Measurements from ENCODE around the gene ZNF648.
A peak's percentile ranks its signal among the peaks of the same experiment; 100 is the strongest.
"Not testable (repeated sequence)": the region's sequence is repeated elsewhere in the genome, so short reads cannot be mapped to it uniquely, and the experiment has no call there.

Gene ZNF648, protein sequence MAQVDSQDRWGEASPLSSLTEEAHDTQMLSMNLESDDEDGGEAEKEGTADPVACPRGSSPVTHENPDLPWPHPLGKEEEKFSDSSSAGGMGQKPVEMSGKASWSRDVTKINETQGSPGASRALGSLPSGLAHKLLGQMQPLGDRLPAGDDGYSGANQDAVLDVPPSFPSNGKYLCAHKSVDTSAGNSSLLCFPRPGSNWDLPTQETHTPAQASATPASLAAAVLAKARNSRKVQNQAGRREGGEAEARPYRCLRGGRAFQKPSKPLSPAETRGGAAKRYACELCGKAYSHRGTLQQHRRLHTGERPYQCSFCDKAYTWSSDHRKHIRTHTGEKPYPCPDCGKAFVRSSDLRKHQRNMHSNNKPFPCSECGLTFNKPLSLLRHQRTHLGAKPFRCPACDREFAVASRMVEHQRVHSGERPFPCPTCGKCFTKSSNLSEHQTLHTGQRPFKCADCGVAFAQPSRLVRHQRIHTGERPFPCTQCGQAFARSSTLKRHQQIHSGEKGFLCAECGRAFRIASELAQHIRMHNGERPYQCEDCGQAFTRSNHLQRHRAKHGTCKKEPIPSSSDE

DNA sequence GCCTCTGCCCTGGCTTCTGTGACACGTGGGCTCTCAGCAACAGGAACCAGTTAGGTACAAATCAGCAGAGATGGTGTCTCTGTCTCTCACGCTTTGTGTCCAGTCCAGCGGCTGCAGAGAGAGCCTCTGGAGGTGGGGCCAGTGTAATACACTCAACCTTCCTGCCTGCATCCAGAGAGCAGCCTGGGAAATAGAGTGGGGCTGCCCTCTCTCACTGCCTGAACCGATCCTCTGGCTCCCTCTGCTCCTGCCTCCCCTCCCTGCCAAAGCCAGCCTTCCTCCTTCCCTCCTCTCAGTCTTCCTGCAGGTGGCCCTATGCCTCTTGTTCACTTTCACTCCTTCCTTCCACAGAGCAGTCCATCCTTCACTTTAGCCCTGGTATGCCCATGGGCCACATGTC lies at the start of gene ZNF648:
Gene ZNF648, minus strand, starts transcription at position 119 of the 400 bp plus-strand sequence. CDS start 3,702 bp downstream, outside the sequence.
- DNase-seq: no peak

DNA sequence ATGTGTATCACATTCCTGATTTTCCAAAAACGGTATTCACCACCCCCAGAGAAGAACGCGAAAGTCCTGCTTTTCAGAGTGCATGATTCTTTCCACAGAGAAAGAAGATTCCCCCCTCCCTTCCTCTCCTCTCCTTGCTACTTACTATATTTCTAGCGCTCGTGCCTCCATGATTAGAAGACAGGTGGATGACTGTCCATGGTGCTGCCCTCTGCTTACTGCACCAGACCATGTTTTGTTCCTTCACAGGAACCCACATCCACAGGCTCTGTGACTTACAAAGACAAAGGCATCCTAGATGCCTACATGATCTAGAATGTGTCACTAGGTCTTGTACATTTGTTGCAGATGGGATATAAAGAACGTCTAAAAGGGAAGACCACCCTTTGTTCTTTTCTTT lies 49.1 kb upstream of the ZNF648 start:
- no peak for DNase-seq

DNA sequence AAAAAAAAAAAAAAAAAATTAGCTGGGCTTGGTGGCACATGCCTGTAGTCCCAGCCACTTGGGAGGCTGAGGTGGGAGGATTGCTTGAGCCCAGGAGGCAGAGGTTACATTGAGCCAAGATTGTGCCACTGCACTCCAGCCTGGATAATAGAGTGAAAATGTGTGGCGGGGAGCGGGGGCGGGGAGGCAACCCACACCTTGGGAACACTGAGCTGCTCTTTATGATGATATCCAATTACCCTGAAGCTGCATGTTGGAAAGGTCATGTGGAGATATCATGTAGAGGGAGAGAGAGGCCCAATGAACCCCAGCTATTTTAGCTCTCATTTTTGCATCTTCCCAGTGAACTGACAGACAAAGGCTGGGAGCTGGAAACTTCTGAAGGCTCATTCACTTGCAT lies 48.3 kb upstream of the ZNF648 start:
- no peak for DNase-seq

- DNase-seq: no peak
These were observed 45.7 kb upstream of the ZNF648 start for GRCh38 chr1:182107209-182107608.

DNA sequence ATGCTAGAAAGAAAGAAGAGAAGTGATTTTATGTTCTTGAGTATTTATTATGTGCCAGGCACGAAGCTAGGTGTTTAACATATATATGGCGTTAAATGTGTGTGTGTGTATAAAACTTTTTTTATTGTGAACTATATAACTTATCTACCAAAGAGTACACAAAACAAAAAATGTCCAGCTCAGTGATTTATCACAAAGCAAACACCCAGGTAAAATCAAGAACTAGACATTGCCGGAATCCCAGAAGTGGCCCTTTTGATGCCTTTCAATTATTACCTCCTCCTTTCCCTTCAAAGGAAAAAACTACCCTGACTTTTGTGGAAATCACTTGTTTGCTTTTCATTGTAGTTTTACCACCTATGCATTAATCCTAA lies 40.5 kb upstream of the ZNF648 start:
- no peak for DNase-seq

- DNase-seq: no peak
These were observed 40.0 kb upstream of the ZNF648 start for GRCh38 chr1:182101415-182102042.

GRCh38 chr1:182098301-182098700 lies 36.8 kb upstream of the ZNF648 start:
- DNase-seq: no peak

- no peak for DNase-seq
These were observed 34.4 kb upstream of the ZNF648 start for GRCh38 chr1:182095946-182096345.

DNA sequence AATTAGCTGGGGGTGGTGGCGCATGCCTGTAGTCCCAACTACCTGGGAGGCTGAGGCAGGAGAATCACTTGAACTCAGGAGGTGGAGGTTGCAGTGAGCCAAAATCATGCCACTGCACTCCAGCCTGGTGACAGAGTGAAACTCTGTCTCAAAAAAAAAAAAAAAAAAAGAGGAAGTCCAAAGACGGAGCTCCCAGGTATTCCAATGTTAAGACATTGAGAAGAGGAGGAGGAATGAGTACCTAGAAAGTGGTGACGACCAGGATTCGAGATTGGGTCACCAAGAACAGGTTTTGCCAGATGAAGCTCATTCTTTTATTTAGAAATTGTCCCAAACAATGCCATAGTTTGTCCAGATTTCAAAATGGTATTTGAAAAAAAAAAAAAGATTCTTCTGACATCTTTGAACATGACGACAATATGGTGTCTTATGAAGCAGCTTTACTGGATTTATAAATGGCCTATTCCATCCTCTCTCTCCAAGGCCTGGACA lies 33.0 kb upstream of the ZNF648 start:
- not testable (repeated sequence) for DNase-seq

DNA sequence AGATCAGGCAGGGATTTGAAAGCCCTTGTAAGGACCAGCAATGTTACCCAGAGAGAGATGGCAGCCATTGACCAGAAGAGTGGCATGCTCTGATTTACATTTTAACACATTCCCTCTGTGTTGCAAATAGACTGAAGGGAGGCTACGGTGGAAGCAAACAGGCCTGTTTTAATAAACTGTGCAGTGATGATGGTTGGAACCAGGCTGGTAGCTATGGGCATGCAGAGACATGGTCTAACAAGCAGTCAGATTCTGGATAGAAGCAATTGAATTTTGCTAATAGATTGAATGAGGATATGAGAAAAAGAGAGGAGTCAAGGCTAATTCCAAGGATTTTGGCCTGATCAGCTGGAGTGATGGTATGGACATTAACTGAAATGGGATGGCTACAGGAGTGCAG lies 32.3 kb upstream of the ZNF648 start:
- no peak for DNase-seq

GRCh38 chr1:182092336-182092735 lies 30.8 kb upstream of the ZNF648 start:
- DNase-seq: no peak

- no peak for DNase-seq
These were observed 29.6 kb upstream of the ZNF648 start for GRCh38 chr1:182091083-182091482.

DNA sequence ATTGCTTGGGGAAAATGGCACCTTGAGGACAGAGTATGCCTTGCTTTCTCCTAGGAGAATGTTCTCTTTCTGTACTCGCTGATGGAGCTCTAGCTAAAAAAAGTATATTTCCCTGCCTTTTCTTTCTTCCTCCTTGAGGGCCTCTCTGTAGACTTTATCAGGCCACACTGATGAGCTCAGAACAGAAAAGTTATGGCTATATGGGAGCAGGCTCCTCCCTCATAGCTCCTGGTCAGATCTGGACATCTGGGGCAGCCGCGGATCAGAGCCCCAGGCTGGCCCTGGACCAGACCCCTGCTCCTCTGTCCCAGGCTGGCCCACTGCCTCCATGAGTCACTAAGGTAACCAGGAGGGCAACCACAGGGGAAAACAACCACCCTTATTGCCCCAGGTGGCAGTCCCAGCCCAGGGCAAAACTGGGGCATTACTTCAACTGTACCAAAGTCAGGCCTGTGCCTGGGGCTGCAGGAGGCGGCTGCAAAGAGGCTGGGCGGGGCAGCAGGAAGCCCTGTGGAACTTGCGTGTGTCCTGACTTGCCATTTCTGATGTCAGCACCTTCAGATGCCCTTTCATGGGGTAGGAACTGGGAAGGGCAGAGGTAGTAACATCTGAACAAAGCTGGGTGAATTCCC lies 26.3 kb upstream of the ZNF648 start:
- DNase-seq: no peak

DNA sequence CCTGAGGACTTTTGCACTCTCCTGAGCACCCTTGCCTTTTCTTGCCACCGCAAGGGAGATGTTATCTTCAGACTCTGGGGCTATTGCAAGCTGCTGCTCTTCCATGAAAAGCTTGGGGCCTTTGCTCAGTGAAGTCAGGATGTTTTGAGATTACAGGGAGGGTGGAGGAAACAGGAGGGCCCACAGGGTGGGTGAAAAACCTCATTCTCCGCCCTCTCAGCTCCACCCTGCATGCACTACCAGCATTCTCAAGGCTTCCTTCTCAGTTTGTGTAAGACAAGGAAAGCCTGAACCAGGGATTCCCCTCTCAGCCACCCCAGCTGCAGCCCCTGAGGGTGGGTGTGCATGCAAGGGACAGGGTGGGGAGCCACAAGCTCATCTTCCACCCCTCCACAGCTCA lies 25.8 kb upstream of the ZNF648 start:
- DNase-seq: peak; percentile 10

GRCh38 chr1:182086620-182087019 lies 25.1 kb upstream of the ZNF648 start:
- DNase-seq: no peak

GRCh38 chr1:182086136-182086535 lies 24.6 kb upstream of the ZNF648 start:
- no peak for DNase-seq

DNA sequence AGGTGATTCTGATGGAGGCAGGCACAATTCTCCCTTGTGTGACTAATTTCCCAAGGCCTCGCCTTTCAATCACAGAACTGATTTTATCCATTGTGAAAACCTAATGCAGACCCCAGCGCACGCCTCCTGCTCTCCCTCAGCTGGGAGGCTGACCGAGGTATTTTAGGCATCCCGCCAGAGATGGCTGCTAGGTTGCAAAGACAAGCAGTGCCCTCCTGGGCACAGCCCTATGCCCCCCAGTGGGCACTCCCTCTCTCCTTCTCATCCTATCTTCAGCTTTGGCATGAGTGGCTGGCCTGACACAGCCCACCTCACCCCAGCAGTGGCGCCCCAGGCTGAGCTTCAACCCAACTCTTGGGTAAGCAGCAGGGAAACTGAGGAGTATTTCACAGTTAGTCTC lies 24.2 kb upstream of the ZNF648 start:
- DNase-seq: no peak

DNA sequence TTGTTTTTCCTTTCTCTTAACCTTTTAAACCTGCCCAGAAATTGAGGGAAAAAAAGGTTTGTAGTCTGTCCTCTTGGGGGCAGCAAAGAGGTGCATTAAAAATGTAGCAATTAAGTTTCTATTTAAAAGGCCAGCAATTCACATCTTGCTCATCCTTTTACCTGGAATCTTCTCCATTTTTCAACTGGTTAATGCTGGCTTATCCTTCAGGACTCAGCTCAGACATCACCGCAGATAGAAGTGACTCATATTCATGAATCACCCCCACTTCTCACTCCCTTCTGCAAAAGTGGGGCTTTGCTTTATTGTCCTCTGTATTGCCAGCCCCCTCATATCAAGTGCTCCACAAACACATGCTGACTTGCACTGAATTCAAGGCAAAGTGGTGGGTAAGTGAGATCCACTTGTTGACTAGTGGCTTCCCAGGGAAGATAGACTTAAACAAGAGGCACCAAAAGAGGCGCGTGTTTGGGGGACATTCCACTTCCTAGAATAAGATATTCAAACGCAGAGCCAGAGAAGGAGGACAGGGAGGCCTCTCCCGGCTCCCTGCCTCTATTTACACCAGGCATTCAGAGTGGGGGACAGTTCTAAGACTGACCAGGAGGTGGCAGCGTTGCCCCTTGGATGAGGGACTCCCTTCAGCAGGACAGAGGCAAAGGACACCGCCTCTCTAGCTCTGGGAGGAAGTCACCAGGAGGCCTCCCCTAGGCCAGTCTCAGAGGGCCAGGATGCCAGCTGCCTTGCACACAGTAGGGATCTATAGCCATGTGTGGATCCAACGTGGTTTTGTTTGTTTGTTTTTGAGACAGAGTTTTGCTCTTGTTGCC lies 23.2 kb upstream of the ZNF648 start:
- peak; percentile 86 for DNase-seq

DNA sequence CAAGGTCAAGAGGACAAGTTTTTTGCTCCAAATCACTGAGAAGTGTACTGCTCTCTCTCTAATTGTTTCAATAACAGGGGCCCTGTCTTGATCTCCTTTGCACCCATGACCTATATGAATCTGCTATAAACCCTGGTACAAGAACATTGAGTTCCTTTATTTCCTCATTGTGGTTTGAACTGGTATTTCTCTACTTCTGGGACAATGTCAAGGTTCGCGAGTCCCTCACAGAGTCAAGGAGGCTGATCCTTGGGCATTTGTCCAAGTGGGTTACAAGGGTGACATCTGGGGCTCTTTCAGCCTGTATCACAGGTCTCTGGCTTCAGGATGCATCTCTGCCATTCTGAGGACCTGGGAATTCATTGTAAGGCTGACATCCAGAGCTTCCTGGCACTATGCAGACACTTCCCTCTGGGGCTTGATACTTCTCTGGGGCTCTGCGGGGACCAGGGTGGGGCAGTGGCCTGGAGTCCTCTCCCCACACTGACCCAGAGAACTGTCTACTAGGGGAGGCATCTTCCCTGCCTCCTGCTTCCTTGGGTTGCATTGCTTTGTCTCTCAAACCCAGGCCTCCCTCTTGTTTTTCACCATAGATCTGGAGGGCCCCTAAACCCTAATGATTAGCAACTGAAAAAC lies 22.5 kb upstream of the ZNF648 start:
- DNase-seq: no peak

- DNase-seq: peak; percentile 30
These were observed 19.6 kb upstream of the ZNF648 start for GRCh38 chr1:182080955-182081582.

- DNase-seq: no peak
These were observed 18.5 kb upstream of the ZNF648 start for GRCh38 chr1:182080040-182080439.

DNA sequence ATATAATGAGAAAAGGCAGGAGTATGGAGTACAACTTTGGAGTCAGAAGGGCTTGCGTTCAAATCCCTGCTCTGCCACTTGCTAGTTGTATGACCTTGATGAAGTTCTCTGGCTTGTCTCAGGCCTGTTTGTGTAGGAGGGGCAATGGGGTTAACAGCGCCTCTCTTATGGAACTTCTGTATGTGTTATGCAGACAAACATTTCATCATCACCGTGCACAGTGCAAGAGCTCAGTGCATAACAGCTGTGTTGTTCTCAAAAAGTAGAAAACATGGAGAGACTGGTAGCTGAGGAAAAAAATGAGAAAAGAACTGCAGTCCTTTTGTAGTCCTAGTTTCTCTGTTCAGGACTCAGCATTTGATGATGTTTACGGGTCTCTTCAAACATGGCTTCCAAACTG lies 10.4 kb upstream of the ZNF648 start:
- DNase-seq: no peak

All from stimulated activated CD4-positive, alpha-beta T cell treated with anti-CD3 and anti-CD28 coated beads, Interleukin-15, amount 100 ng/mL, for 24 hours (primary cell).